PC-9 (cell line): ENCODE results near the gene AGAP1.

Experiments
- EZH2 ChIP-seq: fragments of 200-600 bp; sonication (generic); IDR thresholded peaks from 2 replicates; pipeline ENCODE4 v1.8.0; 2017; ENCODE audit warnings: antibody characterized with exemption, low read depth
- TF ChIP-seq, protein P1 (sequence below): fragments of 200-600 bp; sonication (generic); conservative IDR thresholded peaks from 2 replicates; pipeline ENCODE4 v1.6.1; 2017; ENCODE audit warnings: mixed run types, antibody characterized with exemption, mild to moderate bottlenecking, moderate library complexity

DNA sequence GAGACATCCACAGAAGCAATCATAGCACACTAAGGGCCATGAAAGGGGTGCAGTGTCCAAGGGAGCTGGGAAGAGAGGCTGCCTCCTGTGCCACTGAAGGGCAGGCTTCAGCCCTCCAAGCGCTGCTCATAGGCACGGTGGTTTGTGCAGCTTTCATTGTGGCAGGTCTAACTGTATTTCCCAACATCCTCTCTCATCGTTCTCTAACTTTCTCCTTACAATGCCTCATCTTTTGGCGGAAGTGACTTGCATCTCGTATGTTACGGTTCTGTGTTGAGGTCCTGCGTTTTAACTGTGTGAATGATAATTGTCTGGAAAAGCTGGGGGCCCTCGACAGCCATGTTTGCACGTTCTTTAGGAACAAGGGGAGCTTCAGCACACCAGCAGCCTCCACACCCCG is 460.4 kb downstream of the AGAP1 start:
- TF ChIP-seq, protein P1, sequence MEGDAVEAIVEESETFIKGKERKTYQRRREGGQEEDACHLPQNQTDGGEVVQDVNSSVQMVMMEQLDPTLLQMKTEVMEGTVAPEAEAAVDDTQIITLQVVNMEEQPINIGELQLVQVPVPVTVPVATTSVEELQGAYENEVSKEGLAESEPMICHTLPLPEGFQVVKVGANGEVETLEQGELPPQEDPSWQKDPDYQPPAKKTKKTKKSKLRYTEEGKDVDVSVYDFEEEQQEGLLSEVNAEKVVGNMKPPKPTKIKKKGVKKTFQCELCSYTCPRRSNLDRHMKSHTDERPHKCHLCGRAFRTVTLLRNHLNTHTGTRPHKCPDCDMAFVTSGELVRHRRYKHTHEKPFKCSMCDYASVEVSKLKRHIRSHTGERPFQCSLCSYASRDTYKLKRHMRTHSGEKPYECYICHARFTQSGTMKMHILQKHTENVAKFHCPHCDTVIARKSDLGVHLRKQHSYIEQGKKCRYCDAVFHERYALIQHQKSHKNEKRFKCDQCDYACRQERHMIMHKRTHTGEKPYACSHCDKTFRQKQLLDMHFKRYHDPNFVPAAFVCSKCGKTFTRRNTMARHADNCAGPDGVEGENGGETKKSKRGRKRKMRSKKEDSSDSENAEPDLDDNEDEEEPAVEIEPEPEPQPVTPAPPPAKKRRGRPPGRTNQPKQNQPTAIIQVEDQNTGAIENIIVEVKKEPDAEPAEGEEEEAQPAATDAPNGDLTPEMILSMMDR = no peak
- no peak for TF ChIP-seq EZH2
